HG02885 (cell line): Measurements from ENCODE around the gene RAPGEF5.
A peak's percentile ranks its signal among the peaks of the same experiment; 100 is the strongest.

Source experiments
- ATAC-seq: cut with Tn5 transposase; IDR thresholded peaks from one replicate; pipeline ENCODE4 v1.9.1; 2021; ENCODE audit warnings: mild to moderate bottlenecking; ENCODE audit not compliant: unreplicated experiment, poor library complexity

RAPGEF5 gene

GRCh38 chr7:22378199-22378980, 21.4 kb upstream of the RAPGEF5 start:
- ATAC-seq: no peak

GRCh38 chr7:22377703-22378102, 20.7 kb upstream of the RAPGEF5 start:
- ATAC-seq: no peak

- ATAC-seq: no peak
Observed at GRCh38 chr7:22375359-22376048, 18.6 kb upstream of the RAPGEF5 start.

- no peak for ATAC-seq
Observed at GRCh38 chr7:22373911-22374310, 17.0 kb upstream of the RAPGEF5 start.

GRCh38 chr7:22373388-22373787, 16.4 kb upstream of the RAPGEF5 start:
- no peak for ATAC-seq

- ATAC-seq: no peak
Observed at GRCh38 chr7:22372863-22373262, 15.9 kb upstream of the RAPGEF5 start.

GRCh38 chr7:22371878-22372277, 14.9 kb upstream of the RAPGEF5 start:
- ATAC-seq: no peak

GRCh38 chr7:22364900-22365299, 7.9 kb upstream of the RAPGEF5 start:
- ATAC-seq: no peak

- no peak for ATAC-seq
Observed at GRCh38 chr7:22363756-22364422, 6.9 kb upstream of the RAPGEF5 start.

- no peak for ATAC-seq
Observed at GRCh38 chr7:22361795-22362194, 4.8 kb upstream of the RAPGEF5 start.

GRCh38 chr7:22361320-22361719, 4.4 kb upstream of the RAPGEF5 start:
- ATAC-seq: no peak

GRCh38 chr7:22358820-22359697, 2.1 kb upstream of the RAPGEF5 start:
- ATAC-seq: no peak

- ATAC-seq: no peak
Observed at GRCh38 chr7:22357311-22358175, 589 bp upstream of the RAPGEF5 start.

- peak; percentile 24 for ATAC-seq
Observed at GRCh38 chr7:22356010-22356691, 803 bp downstream of the RAPGEF5 start.

- no peak for ATAC-seq
Observed at GRCh38 chr7:22355620-22356009, 1.3 kb downstream of the RAPGEF5 start.

- no peak for ATAC-seq
Observed at GRCh38 chr7:22354462-22354861, 2.5 kb downstream of the RAPGEF5 start.

- ATAC-seq: no peak
Observed at GRCh38 chr7:22352887-22353286, 4.1 kb downstream of the RAPGEF5 start.

GRCh38 chr7:22351878-22352277, 5.1 kb downstream of the RAPGEF5 start:
- ATAC-seq: no peak

- peak; percentile 68 for ATAC-seq
Observed at GRCh38 chr7:22351329-22351692, 5.6 kb downstream of the RAPGEF5 start.
